Ishikawa (cell line): ENCODE measurements around the gene OGT.

Experiments
- CREB1 ChIP-seq: IDR thresholded peaks from 2 replicates; pipeline ENCODE4 v1.6.1; 2012; ENCODE audit warnings: low read depth
- EP300 ChIP-seq: IDR thresholded peaks from 2 replicates; pipeline ENCODE4 v1.6.1; 2012; ENCODE audit warnings: borderline replicate concordance
- TEAD4 ChIP-seq: IDR thresholded peaks from 2 replicates; pipeline ENCODE4 v1.6.1; 2012
- TF ChIP-seq, protein P1 (sequence below): IDR thresholded peaks from 2 replicates; pipeline ENCODE4 v1.6.1; 2012
- TF ChIP-seq, protein P2 (sequence below): IDR thresholded peaks from 2 replicates; pipeline ENCODE4 v1.6.1; 2012; ENCODE audit warnings: low read depth, mild to moderate bottlenecking

DNA sequence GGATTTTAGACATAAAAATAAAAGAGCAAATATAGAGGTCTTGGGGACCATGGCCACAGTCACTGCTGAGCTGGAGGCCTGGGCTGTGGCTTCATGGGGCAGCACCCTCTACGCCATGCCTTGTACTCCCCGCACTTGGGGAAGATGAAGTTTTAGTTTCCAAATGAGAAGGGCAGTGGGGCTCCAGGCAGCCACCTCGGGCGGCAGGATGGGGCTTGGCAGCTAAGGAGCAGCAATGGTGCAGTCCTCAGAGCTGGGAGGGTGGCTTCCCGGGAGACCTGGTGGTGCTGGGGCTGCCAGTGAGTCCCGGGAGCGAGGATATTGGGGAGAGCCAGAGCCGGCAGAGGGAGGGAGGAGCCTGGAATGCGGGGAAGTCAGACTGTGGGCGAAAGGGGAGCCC is 83.0 kb downstream of the OGT start:
- TF ChIP-seq, protein P1, sequence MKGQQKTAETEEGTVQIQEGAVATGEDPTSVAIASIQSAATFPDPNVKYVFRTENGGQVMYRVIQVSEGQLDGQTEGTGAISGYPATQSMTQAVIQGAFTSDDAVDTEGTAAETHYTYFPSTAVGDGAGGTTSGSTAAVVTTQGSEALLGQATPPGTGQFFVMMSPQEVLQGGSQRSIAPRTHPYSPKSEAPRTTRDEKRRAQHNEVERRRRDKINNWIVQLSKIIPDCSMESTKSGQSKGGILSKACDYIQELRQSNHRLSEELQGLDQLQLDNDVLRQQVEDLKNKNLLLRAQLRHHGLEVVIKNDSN: no peak
- no peak for TF ChIP-seq EP300
- no peak for TF ChIP-seq TEAD4
- no peak for TF ChIP-seq CREB1
- TF ChIP-seq, protein P2, sequence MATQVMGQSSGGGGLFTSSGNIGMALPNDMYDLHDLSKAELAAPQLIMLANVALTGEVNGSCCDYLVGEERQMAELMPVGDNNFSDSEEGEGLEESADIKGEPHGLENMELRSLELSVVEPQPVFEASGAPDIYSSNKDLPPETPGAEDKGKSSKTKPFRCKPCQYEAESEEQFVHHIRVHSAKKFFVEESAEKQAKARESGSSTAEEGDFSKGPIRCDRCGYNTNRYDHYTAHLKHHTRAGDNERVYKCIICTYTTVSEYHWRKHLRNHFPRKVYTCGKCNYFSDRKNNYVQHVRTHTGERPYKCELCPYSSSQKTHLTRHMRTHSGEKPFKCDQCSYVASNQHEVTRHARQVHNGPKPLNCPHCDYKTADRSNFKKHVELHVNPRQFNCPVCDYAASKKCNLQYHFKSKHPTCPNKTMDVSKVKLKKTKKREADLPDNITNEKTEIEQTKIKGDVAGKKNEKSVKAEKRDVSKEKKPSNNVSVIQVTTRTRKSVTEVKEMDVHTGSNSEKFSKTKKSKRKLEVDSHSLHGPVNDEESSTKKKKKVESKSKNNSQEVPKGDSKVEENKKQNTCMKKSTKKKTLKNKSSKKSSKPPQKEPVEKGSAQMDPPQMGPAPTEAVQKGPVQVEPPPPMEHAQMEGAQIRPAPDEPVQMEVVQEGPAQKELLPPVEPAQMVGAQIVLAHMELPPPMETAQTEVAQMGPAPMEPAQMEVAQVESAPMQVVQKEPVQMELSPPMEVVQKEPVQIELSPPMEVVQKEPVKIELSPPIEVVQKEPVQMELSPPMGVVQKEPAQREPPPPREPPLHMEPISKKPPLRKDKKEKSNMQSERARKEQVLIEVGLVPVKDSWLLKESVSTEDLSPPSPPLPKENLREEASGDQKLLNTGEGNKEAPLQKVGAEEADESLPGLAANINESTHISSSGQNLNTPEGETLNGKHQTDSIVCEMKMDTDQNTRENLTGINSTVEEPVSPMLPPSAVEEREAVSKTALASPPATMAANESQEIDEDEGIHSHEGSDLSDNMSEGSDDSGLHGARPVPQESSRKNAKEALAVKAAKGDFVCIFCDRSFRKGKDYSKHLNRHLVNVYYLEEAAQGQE: no peak
